ENCODE data around the gene ZNF215. TPM values are rescaled to one million over a fixed set of nuclear protein-coding genes. Genes with fewer than 3 reads are reported as not detected.

ZNF215 gene
- total RNA-seq, 2 donors from 2014 or later = 0.63 to 1.5 TPM

DNA sequence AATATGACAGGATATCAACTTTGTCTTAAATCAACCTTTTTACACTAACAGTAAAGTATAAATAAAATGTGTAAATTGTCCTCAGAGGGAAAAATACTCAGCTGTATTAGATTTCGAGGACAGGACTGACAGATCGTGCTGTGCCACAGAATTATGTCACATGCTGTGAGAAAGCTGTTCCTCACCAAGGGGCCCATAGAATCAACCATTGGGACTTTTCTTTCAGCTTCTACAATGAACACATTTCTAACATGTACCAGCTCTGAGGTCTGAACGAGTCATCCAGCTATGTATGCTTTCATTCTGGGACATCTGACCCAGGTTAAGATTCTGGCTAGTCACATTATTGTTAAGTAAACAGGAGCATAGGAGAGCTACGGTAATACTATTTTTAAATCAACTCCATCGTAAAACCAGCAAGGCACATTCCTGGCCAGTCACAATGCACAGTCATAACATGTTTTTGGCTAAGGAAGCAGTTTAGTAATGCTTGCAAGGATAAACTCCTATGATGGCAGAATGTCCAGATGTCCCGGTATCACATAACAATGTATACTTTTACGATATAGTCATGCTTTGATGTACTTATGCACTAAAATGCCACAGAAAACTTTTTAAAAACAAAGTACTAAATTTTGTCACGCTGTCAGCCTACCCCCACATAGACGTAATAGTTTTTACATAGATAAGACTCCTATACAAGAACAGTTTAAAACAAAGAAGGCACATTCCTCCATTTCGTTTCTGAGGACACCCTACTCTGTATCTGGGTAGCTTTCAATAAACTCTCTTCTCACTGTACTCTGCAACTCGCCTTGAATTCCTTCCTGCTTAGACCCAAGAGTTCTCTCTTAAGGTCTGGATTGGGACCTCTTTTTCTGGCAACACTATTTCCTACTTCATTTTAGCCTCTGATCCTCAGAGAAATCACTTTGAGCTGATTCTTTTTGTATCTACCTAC lies 66.5 kb downstream of the ZNF215 start:
- H3K4me3 ChIP-seq = no peak overlapping the region
- H3K4me1 ChIP-seq = no peaks in the 10 kb centered on the region
- H3K27ac ChIP-seq = no peak overlapping the region
- no peaks in the 10 kb centered on the region for H3K9me3 ChIP-seq
- no peaks in the 10 kb centered on the region for H3K27me3 ChIP-seq
- DNase-seq (ENCODE audit: low spot score) = no peak
- TF ChIP-seq, protein P1, sequence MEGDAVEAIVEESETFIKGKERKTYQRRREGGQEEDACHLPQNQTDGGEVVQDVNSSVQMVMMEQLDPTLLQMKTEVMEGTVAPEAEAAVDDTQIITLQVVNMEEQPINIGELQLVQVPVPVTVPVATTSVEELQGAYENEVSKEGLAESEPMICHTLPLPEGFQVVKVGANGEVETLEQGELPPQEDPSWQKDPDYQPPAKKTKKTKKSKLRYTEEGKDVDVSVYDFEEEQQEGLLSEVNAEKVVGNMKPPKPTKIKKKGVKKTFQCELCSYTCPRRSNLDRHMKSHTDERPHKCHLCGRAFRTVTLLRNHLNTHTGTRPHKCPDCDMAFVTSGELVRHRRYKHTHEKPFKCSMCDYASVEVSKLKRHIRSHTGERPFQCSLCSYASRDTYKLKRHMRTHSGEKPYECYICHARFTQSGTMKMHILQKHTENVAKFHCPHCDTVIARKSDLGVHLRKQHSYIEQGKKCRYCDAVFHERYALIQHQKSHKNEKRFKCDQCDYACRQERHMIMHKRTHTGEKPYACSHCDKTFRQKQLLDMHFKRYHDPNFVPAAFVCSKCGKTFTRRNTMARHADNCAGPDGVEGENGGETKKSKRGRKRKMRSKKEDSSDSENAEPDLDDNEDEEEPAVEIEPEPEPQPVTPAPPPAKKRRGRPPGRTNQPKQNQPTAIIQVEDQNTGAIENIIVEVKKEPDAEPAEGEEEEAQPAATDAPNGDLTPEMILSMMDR (IDR thresholded peaks at IDR 0.05) = no peak
- H3K36me3 ChIP-seq = no peaks in the 10 kb centered on the region

DNA sequence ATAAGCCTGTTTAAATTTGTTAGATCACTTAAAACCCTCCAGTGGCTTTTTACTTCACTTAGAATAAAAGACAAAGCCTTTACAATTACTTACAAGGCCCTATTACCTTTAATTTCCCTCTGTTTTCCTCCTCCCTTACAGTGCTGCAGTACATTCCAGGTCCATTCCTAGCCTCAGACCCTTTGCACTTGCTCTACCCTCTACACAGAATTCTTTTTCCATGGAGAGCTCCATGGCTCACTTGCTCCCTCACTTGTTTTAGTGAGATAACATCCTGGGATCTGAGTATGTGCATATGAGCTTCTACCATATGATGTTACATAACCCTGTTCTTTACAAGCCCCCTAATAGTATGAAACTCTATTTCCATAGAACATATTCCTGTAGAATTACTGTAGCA lies 69.5 kb downstream of the ZNF215 start:
- H3K4me1 ChIP-seq = no peaks in the 10 kb centered on the region
- H3K27me3 ChIP-seq = no peaks in the 10 kb centered on the region
- H3K36me3 ChIP-seq = peaks cover 9% of the 10 kb centered on the region
- H3K4me3 ChIP-seq = no peak overlapping the region
- H3K9me3 ChIP-seq = no peaks in the 10 kb centered on the region
- TF ChIP-seq, protein P1 (IDR thresholded peaks at IDR 0.05) = no peak
- DNase-seq (ENCODE audit: low spot score) = no peak
- H3K27ac ChIP-seq = no peak overlapping the region

DNA sequence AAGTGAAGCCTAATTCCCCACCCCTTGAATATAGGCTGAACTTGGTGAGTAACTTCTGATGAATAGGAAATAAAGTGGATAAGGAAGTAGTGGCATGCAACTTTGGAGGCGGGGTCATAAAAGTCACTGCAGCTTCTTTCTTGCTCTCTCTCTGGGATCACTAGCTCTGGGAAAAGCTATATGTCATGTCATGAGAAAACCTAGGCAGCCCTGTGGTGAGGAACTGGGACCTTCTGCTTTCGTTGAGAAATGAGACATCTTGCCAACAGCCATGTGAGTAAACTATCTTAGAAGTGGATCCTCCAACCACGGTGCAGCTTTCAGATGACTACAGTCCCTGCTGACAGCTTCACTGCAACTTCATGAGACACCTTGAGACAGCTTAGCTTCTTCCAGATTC lies 78.3 kb downstream of the ZNF215 start:
- DNase-seq (ENCODE audit: low spot score) = no peak
- TF ChIP-seq, protein P1 (IDR thresholded peaks at IDR 0.05) = no peak
- H3K27me3 ChIP-seq = no peaks in the 10 kb centered on the region
- H3K4me1 ChIP-seq = no peaks in the 10 kb centered on the region
- peaks cover 12% of the 10 kb centered on the region for H3K36me3 ChIP-seq
- H3K27ac ChIP-seq = no peak overlapping the region
- no peaks in the 10 kb centered on the region for H3K9me3 ChIP-seq
- no peak overlapping the region for H3K4me3 ChIP-seq

Other genes starting within 250 kb of the ZNF215 start
- 10 to 100 TPM; 30.8 to 97.8 TPM for gene MRPL17, start 243.1 kb upstream of the ZNF215 start, total RNA-seq
- not detected for gene OR2AG2, start 154.4 kb upstream of the ZNF215 start, total RNA-seq
- gene OR2AG1, start 143.4 kb upstream of the ZNF215 start, total RNA-seq = not detected
- not detected for gene OR6A2, start 126.7 kb upstream of the ZNF215 start, total RNA-seq
- not detected for gene OR10A5, start 80.7 kb upstream of the ZNF215 start, total RNA-seq
- not detected for gene OR10A2, start 63.4 kb upstream of the ZNF215 start, total RNA-seq
- not detected for gene OR10A4, start 49.8 kb upstream of the ZNF215 start, total RNA-seq
- gene OR2D2, start 33.9 kb upstream of the ZNF215 start, total RNA-seq = not detected
- gene OR2D3, start 5.4 kb upstream of the ZNF215 start, total RNA-seq = not detected
- 1 to 10 TPM in 1 of 2 donors, under 1 TPM in 1; 0.74 to 1.3 TPM for gene ZNF214, start 93.9 kb downstream of the ZNF215 start, total RNA-seq
- not detected for gene NLRP14, start 94.1 kb downstream of the ZNF215 start, total RNA-seq
- gene RBMXL2, start 162.6 kb downstream of the ZNF215 start, total RNA-seq = not detected